Brain microvascular endothelial cell (primary cell): ENCODE data around the gene FAM32A.

Experiments
- DNase-seq: peaks from one replicate; pipeline ENCODE4 v3.0.0-alpha.2; 2020
- H3K27ac ChIP-seq: fragments of 250-450 bp; sonication (Bioruptor Pico); 2 replicates; pipeline ENCODE4 v1.5.1; 2020; ENCODE audit warnings: mild to moderate bottlenecking, moderate library complexity
- H3K27me3 ChIP-seq: fragments of 250-450 bp; sonication (Bioruptor Pico); replicated peaks from 2 replicates; pipeline ENCODE4 v1.5.1; 2020; ENCODE audit warnings: mild to moderate bottlenecking
- H3K36me3 ChIP-seq: fragments of 250-450 bp; sonication (Bioruptor Pico); replicated peaks from 2 replicates; pipeline ENCODE4 v1.5.1; 2020; ENCODE audit warnings: mild to moderate bottlenecking
- H3K4me3 ChIP-seq: 2 replicates; pipeline ENCODE4 v1.5.1; 2011; ENCODE audit warnings: low read depth, mild to moderate bottlenecking, control low read depth, low read length, moderate library complexity
- CTCF ChIP-seq: IDR thresholded peaks from 2 replicates; pipeline ENCODE4 v1.5.1; 2011; ENCODE audit warnings: low read depth, mild to moderate bottlenecking, moderate library complexity, low read length, control low read depth, inconsistent platforms; ENCODE audit errors: missing control alignments
- in situ Hi-C: cut with HindIII; loops from 2 replicates; pipeline ENCODE4 v1.10.0; 2017; ENCODE audit warnings: low sequenced_read_pairs, low pct_ligation_motif_present

Gene FAM32A

GRCh38 chr19:16208064-16208759 lies 23.0 kb downstream of the FAM32A start:
- in situ Hi-C loops, result no loop called here
- H3K27ac ChIP-seq, result no peak overlapping the region
- no peak for TF ChIP-seq CTCF
- no peaks in the 10 kb centered on the region for H3K27me3 ChIP-seq
- H3K4me3 ChIP-seq, result no peak overlapping the region
- no peak for DNase-seq
- H3K36me3 ChIP-seq, result peaks cover 77% of the 10 kb centered on the region

- Histone ChIP-seq H3K36me3 (peaks cover 70% of the 10 kb centered on the region), H3K27me3 (no peaks in the 10 kb centered on the region), H3K4me3 (no peak overlapping the region), H3K27ac (no peak overlapping the region)
- TF ChIP-seq CTCF, result no peak
- in situ Hi-C loops, result no loop called here
- DNase-seq, result no peak
Observed at GRCh38 chr19:16208847-16209665, 23.8 kb downstream of the FAM32A start.

- Histone ChIP-seq H3K36me3 (peaks cover 67% of the 10 kb centered on the region), H3K4me3 (no peak overlapping the region), H3K27ac (no peak overlapping the region), H3K27me3 (no peaks in the 10 kb centered on the region)
- DNase-seq, result no peak
- in situ Hi-C loops, result no loop called here
- TF ChIP-seq CTCF, result no peak
Observed at GRCh38 chr19:16210168-16210567, 25.0 kb downstream of the FAM32A start.

GRCh38 chr19:16213076-16213475 lies 27.9 kb downstream of the FAM32A start:
- in situ Hi-C loops, result no loop called here
- H3K27me3 ChIP-seq, result no peaks in the 10 kb centered on the region
- no peak for DNase-seq
- H3K36me3 ChIP-seq, result peaks cover 53% of the 10 kb centered on the region
- H3K4me3 ChIP-seq, result no peak overlapping the region
- no peak for TF ChIP-seq CTCF
- H3K27ac ChIP-seq, result no peak overlapping the region

GRCh38 chr19:16216744-16217670 lies 31.8 kb downstream of the FAM32A start:
- TF ChIP-seq CTCF, result no peak
- Histone ChIP-seq H3K36me3 (peaks cover 46% of the 10 kb centered on the region), H3K27me3 (no peaks in the 10 kb centered on the region), H3K4me3 (no peak overlapping the region), H3K27ac (no peak overlapping the region)
- in situ Hi-C loops, result no loop called here
- no peak for DNase-seq
